Measurements from ENCODE around the gene DUSP16.

DUSP16 gene

DNA sequence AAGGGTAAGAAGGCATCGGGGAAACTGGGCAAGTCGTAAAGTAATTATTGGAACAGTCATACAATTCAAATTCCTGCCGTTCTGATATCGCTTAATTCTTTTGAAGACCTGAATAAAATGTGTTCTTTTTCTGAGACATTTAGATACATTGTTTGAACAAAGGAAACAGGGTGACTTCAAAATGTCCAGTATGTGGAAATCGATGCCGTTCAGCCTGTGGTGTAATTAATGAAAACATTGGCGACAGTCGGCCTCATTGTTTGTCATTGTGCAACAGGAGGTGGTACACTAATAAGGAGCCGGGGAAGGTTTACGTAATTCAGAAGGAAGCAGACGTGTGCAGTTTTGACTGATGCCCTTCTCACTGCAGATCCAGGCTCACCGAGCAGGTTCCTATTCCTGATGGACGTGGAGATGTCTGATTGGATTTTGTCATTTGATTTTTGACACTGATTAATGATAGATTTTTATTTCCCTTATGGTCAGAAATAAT is 113.1 kb downstream of the DUSP16 start:
- H4K8ac ChIP-seq (ENCODE audit: low read depth, low read length), result no peak overlapping the region
- no CpG with 5 or more reads among the region's 13 CpGs for WGBS (ENCODE audit: extremely low coverage, insufficient coverage, insufficient read length)
- peak; percentile 48 to 83 for DNase-seq
- no peak overlapping the region for H3K9ac ChIP-seq (ENCODE audit: low read length)
- no peaks in the 10 kb centered on the region for H3K27me3 ChIP-seq (ENCODE audit: insufficient read depth, low read length)
- H4K91ac ChIP-seq (ENCODE audit: low read depth, low read length), result no peak overlapping the region
- no peak overlapping the region for H2BK5ac ChIP-seq (ENCODE audit: low read depth, low read length, poor library complexity)
- no peak overlapping the region for H3K23ac ChIP-seq (ENCODE audit: low read length)
- no peak overlapping the region for H3K18ac ChIP-seq (ENCODE audit: low read length)
- no peaks in the 10 kb centered on the region for H3K36me3 ChIP-seq (ENCODE audit: control insufficient read depth in 1 of 2, insufficient read depth in 2 of 2, low read length in 2 of 2)
- H2BK12ac ChIP-seq (ENCODE audit: low read length), result no peak overlapping the region
- no peak overlapping the region for H3K14ac ChIP-seq (ENCODE audit: low read length)
- no peak overlapping the region for H2AFZ ChIP-seq (ENCODE audit: insufficient read depth, low read length, poor library complexity)
- H2AK5ac ChIP-seq (ENCODE audit: low read length), result no peak overlapping the region
- no peaks in the 10 kb centered on the region for H3K4me1 ChIP-seq (ENCODE audit: control insufficient read depth in 1 of 2, insufficient read depth in 2 of 2, low read length in 2 of 2)
- H2BK120ac ChIP-seq (ENCODE audit: insufficient read depth, low read length, poor library complexity), result no peak overlapping the region
- no peak overlapping the region for H3K4ac ChIP-seq (ENCODE audit: low read depth, low read length)
- H3K4me3 ChIP-seq (ENCODE audit: low read depth, low read length), result no peak overlapping the region
- no peaks in the 10 kb centered on the region for H3K79me2 ChIP-seq (ENCODE audit: control insufficient read depth, insufficient read depth, low read length, poor library complexity)
- no peak overlapping the region for H4K12ac ChIP-seq (ENCODE audit: low read depth, low read length)
- H3K9me3 ChIP-seq (ENCODE audit: insufficient read depth, low read depth, low read length), result no peaks in the 10 kb centered on the region
- H3K4me2 ChIP-seq (ENCODE audit: low read length), result no peak overlapping the region
- H3K79me1 ChIP-seq (ENCODE audit: low read length), result no peaks in the 10 kb centered on the region
- no peak overlapping the region for H3K27ac ChIP-seq (ENCODE audit: low read depth, low read length)

DNA sequence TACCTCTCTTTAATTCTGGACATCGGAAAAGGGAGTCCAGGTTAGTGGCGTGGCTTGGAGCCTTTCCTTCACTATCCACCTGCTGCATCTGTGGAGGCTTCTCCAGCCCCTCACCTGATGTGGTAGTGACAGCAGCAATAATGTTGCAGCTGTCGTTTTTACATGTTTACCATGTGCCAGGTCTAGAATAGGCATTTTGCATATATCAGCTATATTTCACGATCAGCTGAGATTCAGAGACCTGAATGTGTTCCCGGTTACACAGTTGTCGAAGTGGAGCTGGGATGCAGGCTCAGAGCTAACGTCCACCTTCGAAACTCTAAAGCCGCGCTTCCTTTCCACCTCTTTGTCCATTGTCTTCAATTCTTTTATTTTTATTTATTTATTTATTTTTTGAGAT is 114.8 kb downstream of the DUSP16 start:
- Histone ChIP-seq H3K79me1 (ENCODE audit: low read length) (no peaks in the 10 kb centered on the region), H2BK5ac (ENCODE audit: low read depth, low read length, poor library complexity) (no peak overlapping the region), H3K18ac (ENCODE audit: low read length) (no peak overlapping the region), H3K14ac (ENCODE audit: low read length) (no peak overlapping the region), H3K79me2 (ENCODE audit: control insufficient read depth, insufficient read depth, low read length, poor library complexity) (no peaks in the 10 kb centered on the region), H2AK5ac (ENCODE audit: low read length) (no peak overlapping the region), H3K4ac (ENCODE audit: low read depth, low read length) (no peak overlapping the region), H2BK120ac (ENCODE audit: insufficient read depth, low read length, poor library complexity) (no peak overlapping the region), H4K12ac (ENCODE audit: low read depth, low read length) (no peak overlapping the region), H3K9ac (ENCODE audit: low read length) (no peak overlapping the region), H4K91ac (ENCODE audit: low read depth, low read length) (no peak overlapping the region), H3K4me2 (ENCODE audit: low read length) (no peak overlapping the region), H4K8ac (ENCODE audit: low read depth, low read length) (no peak overlapping the region), H3K27ac (ENCODE audit: low read depth, low read length) (no peak overlapping the region), H3K27me3 (ENCODE audit: insufficient read depth, low read length) (no peaks in the 10 kb centered on the region), H3K4me1 (ENCODE audit: control insufficient read depth in 1 of 2, insufficient read depth in 2 of 2, low read length in 2 of 2) (no peaks in the 10 kb centered on the region), H3K9me3 (ENCODE audit: insufficient read depth, low read depth, low read length) (no peaks in the 10 kb centered on the region), H3K36me3 (ENCODE audit: control insufficient read depth in 1 of 2, insufficient read depth in 2 of 2, low read length in 2 of 2) (no peaks in the 10 kb centered on the region), H2AFZ (ENCODE audit: insufficient read depth, low read length, poor library complexity) (no peak overlapping the region), H3K23ac (ENCODE audit: low read length) (no peak overlapping the region), H3K4me3 (ENCODE audit: low read depth, low read length) (no peak overlapping the region), H2BK12ac (ENCODE audit: low read length) (no peak overlapping the region)
- no peak for DNase-seq
- no CpG with 5 or more reads among the region's 10 CpGs for WGBS (ENCODE audit: extremely low coverage, insufficient coverage, insufficient read length)

GRCh38 chr12:12447236-12447635 is 115.4 kb downstream of the DUSP16 start:
- no peak overlapping the region for H3K18ac ChIP-seq (ENCODE audit: low read length)
- no peaks in the 10 kb centered on the region for H3K27me3 ChIP-seq (ENCODE audit: insufficient read depth, low read length)
- no peaks in the 10 kb centered on the region for H3K79me2 ChIP-seq (ENCODE audit: control insufficient read depth, insufficient read depth, low read length, poor library complexity)
- no peak overlapping the region for H3K23ac ChIP-seq (ENCODE audit: low read length)
- H2BK12ac ChIP-seq (ENCODE audit: low read length), result no peak overlapping the region
- H3K4me3 ChIP-seq (ENCODE audit: low read depth, low read length), result no peak overlapping the region
- no peaks in the 10 kb centered on the region for H3K9me3 ChIP-seq (ENCODE audit: insufficient read depth, low read depth, low read length)
- H2AFZ ChIP-seq (ENCODE audit: insufficient read depth, low read length, poor library complexity), result no peak overlapping the region
- no peak for DNase-seq
- H2BK5ac ChIP-seq (ENCODE audit: low read depth, low read length, poor library complexity), result no peak overlapping the region
- H3K4ac ChIP-seq (ENCODE audit: low read depth, low read length), result no peak overlapping the region
- H3K36me3 ChIP-seq (ENCODE audit: control insufficient read depth in 1 of 2, insufficient read depth in 2 of 2, low read length in 2 of 2), result no peaks in the 10 kb centered on the region
- no peak overlapping the region for H3K27ac ChIP-seq (ENCODE audit: low read depth, low read length)
- no peak overlapping the region for H4K12ac ChIP-seq (ENCODE audit: low read depth, low read length)
- no peak overlapping the region for H4K8ac ChIP-seq (ENCODE audit: low read depth, low read length)
- H2AK5ac ChIP-seq (ENCODE audit: low read length), result no peak overlapping the region
- WGBS (ENCODE audit: extremely low coverage, insufficient coverage, insufficient read length), result no CpG with 5 or more reads among the region's 8 CpGs
- H3K9ac ChIP-seq (ENCODE audit: low read length), result no peak overlapping the region
- H2BK120ac ChIP-seq (ENCODE audit: insufficient read depth, low read length, poor library complexity), result no peak overlapping the region
- no peak overlapping the region for H3K14ac ChIP-seq (ENCODE audit: low read length)
- H4K91ac ChIP-seq (ENCODE audit: low read depth, low read length), result no peak overlapping the region
- H3K4me2 ChIP-seq (ENCODE audit: low read length), result no peak overlapping the region
- H3K79me1 ChIP-seq (ENCODE audit: low read length), result no peaks in the 10 kb centered on the region
- no peaks in the 10 kb centered on the region for H3K4me1 ChIP-seq (ENCODE audit: control insufficient read depth in 1 of 2, insufficient read depth in 2 of 2, low read length in 2 of 2)

DNA sequence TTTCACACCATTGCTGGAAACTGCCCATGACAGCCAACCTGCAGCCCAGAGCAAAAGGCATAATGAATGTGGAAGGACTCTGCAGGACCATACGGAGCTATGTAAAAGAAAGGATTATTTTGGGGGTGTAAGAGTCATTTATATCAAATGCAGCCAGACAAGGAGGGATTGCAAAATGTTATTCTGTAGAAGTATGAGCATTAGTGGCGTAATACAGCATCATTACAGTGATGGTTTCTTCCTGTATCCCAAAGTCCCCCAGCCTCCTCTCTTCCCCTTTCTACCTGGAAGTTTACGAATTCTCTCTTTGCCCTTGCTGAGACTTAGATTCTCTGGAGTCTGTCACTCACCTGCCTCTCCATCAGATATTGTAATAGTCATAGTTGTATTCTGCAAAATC is 115.9 kb downstream of the DUSP16 start:
- Histone ChIP-seq H3K4me3 (ENCODE audit: low read depth, low read length) (no peak overlapping the region), H2AFZ (ENCODE audit: insufficient read depth, low read length, poor library complexity) (no peak overlapping the region), H3K23ac (ENCODE audit: low read length) (no peak overlapping the region), H2BK5ac (ENCODE audit: low read depth, low read length, poor library complexity) (no peak overlapping the region), H3K79me2 (ENCODE audit: control insufficient read depth, insufficient read depth, low read length, poor library complexity) (no peaks in the 10 kb centered on the region), H3K36me3 (ENCODE audit: control insufficient read depth in 1 of 2, insufficient read depth in 2 of 2, low read length in 2 of 2) (no peaks in the 10 kb centered on the region), H2BK12ac (ENCODE audit: low read length) (no peak overlapping the region), H3K27me3 (ENCODE audit: insufficient read depth, low read length) (no peaks in the 10 kb centered on the region), H3K18ac (ENCODE audit: low read length) (no peak overlapping the region), H3K4me2 (ENCODE audit: low read length) (no peak overlapping the region), H3K9ac (ENCODE audit: low read length) (no peak overlapping the region), H4K12ac (ENCODE audit: low read depth, low read length) (no peak overlapping the region), H4K91ac (ENCODE audit: low read depth, low read length) (no peak overlapping the region), H3K9me3 (ENCODE audit: insufficient read depth, low read depth, low read length) (no peaks in the 10 kb centered on the region), H3K4me1 (ENCODE audit: control insufficient read depth in 1 of 2, insufficient read depth in 2 of 2, low read length in 2 of 2) (no peaks in the 10 kb centered on the region), H3K4ac (ENCODE audit: low read depth, low read length) (no peak overlapping the region), H2BK120ac (ENCODE audit: insufficient read depth, low read length, poor library complexity) (no peak overlapping the region), H4K8ac (ENCODE audit: low read depth, low read length) (no peak overlapping the region), H3K14ac (ENCODE audit: low read length) (no peak overlapping the region), H3K27ac (ENCODE audit: low read depth, low read length) (no peak overlapping the region), H3K79me1 (ENCODE audit: low read length) (no peaks in the 10 kb centered on the region), H2AK5ac (ENCODE audit: low read length) (no peak overlapping the region)
- WGBS (ENCODE audit: extremely low coverage, insufficient coverage, insufficient read length), result no CpG with 5 or more reads among the region's 3 CpGs
- DNase-seq, result no peak
